IMR-90 (cell line): ENCODE results near the gene ASB13. TPM values are rescaled to one million over a fixed set of nuclear protein-coding genes. Genes with fewer than 3 reads are reported as not detected.
A peak's percentile ranks its signal among the peaks of the same experiment; 100 is the strongest.

Experiments
- ATAC-seq: fragments of 200-7000 bp; cut with Tn5 transposase; 2 replicates; pipeline ENCODE4 v1.9.1; 2020; ENCODE audit warnings: low read depth, mild to moderate bottlenecking, moderate library complexity
- BruUV-seq: library from RNA; stranded (reverse); fragments of 400-500 nt; replicated peaks from 2 replicates; lab custom pipeline; 2021; lab: Mats Ljungman, UMichigan
- CTCF ChIA-PET: fragments of 300-600 bp; formaldehyde crosslinking; extraction: SDS; loops from one replicate; lab custom pipeline; 2021; ENCODE audit warnings: antibody characterized with exemption; lab: Yijun Ruan, JAX
- POLR2A ChIA-PET: fragments of 300-600 bp; sonication (Branson Sonifier 250); formaldehyde crosslinking; loops from one replicate; lab custom pipeline; 2022; ENCODE audit warnings: antibody characterized with exemption; ENCODE audit not compliant: unreplicated experiment; lab: Charles Lee
- DNase-seq: peaks from one replicate; pipeline ENCODE4 v3.0.0; 2013
- H2AFZ ChIP-seq: replicated peaks from 2 replicates; pipeline ENCODE3; 2013; ENCODE audit warnings: low read length, mild to moderate bottlenecking; ENCODE audit not compliant: poor library complexity
- H2AK5ac ChIP-seq: 2 replicates; pipeline ENCODE4 v1.6.1; 2013; ENCODE audit warnings: low read depth, low read length, inconsistent platforms
- H2AK9ac ChIP-seq: replicated peaks from 2 replicates; pipeline ENCODE3; 2013; ENCODE audit warnings: mild to moderate bottlenecking, low read depth, low read length, moderate library complexity; ENCODE audit not compliant: poor library complexity
- H2BK120ac ChIP-seq: 2 replicates; pipeline ENCODE4 v1.6.1; 2013; ENCODE audit warnings: low read depth, low read length, inconsistent platforms
- H2BK15ac ChIP-seq: 3 replicates; pipeline ENCODE4 v1.6.1; 2013; ENCODE audit warnings: low read depth, low read length, inconsistent platforms
- H2BK20ac ChIP-seq: 2 replicates; pipeline ENCODE4 v1.6.1; 2013; ENCODE audit warnings: low read depth, mild to moderate bottlenecking, inconsistent platforms, low read length, moderate library complexity
- H2BK5ac ChIP-seq: 2 replicates; pipeline ENCODE4 v1.6.1; 2013; ENCODE audit warnings: mild to moderate bottlenecking, low read depth, low read length, inconsistent platforms; ENCODE audit not compliant: poor library complexity, severe bottlenecking
- H3K14ac ChIP-seq: replicated peaks from 2 replicates; pipeline ENCODE4 v1.6.1; 2013; ENCODE audit warnings: low read depth, low read length, inconsistent platforms
- H3K18ac ChIP-seq: 2 replicates; pipeline ENCODE4 v1.6.1; 2013; ENCODE audit warnings: low read depth, low read length, control low read depth
- H3K23ac ChIP-seq: 2 replicates; pipeline ENCODE4 v1.6.1; 2013; ENCODE audit warnings: low read depth, low read length, inconsistent platforms
- H3K27ac ChIP-seq: 2 replicates; pipeline ENCODE4 v1.5.1; 2013; ENCODE audit warnings: mild to moderate bottlenecking, control low read depth, low read length; ENCODE audit not compliant: insufficient read depth
- H3K27me3 ChIP-seq: 2 replicates; pipeline ENCODE4 v1.6.1; 2013; ENCODE audit warnings: low read length; ENCODE audit not compliant: control insufficient read depth, insufficient read depth
- H3K36me3 ChIP-seq: 2 replicates; pipeline ENCODE4 v1.6.1; 2013; ENCODE audit warnings: low read length, mixed read lengths; ENCODE audit not compliant: control insufficient read depth, insufficient read depth
- H3K4ac ChIP-seq: 2 replicates; pipeline ENCODE4 v1.6.1; 2013; ENCODE audit warnings: low read depth, low read length, inconsistent platforms
- H3K4me1 ChIP-seq: 2 replicates; pipeline ENCODE4 v1.6.1; 2013; ENCODE audit warnings: low read length, mixed read lengths; ENCODE audit not compliant: control insufficient read depth, insufficient read depth
- H3K4me2 ChIP-seq: 2 replicates; pipeline ENCODE4 v1.6.1; 2013; ENCODE audit warnings: low read depth, mild to moderate bottlenecking, control low read depth, low read length, moderate library complexity
- H3K4me3 ChIP-seq: 2 replicates; pipeline ENCODE4 v1.5.1; 2013; ENCODE audit warnings: low read depth, mild to moderate bottlenecking, control low read depth, low read length, moderate library complexity; ENCODE audit not compliant: insufficient read depth
- H3K56ac ChIP-seq: 2 replicates; pipeline ENCODE4 v1.6.1; 2013; ENCODE audit warnings: low read length, inconsistent platforms; ENCODE audit not compliant: insufficient read depth; ENCODE audit errors: extremely low read depth
- H3K79me1 ChIP-seq, 2 experiments: 2 replicates each; pipeline ENCODE4 v1.6.1; 2013; ENCODE audit warnings: low read length in 2 of 2, inconsistent platforms in 1 of 2, low read depth in 1 of 2
- H3K9ac ChIP-seq: 2 replicates; pipeline ENCODE4 v1.6.1; 2013; ENCODE audit warnings: low read depth, low read length, control low read depth
- H3K9me1 ChIP-seq: 2 replicates; pipeline ENCODE4 v1.6.1; 2013; ENCODE audit warnings: low read length, inconsistent platforms; ENCODE audit not compliant: insufficient read depth
- H3K9me3 ChIP-seq: 2 replicates; pipeline ENCODE4 v1.6.1; 2013; ENCODE audit warnings: low read length; ENCODE audit not compliant: control insufficient read depth, insufficient read depth
- H4K20me1 ChIP-seq: 2 replicates; pipeline ENCODE4 v1.6.1; 2013; ENCODE audit warnings: low read length, inconsistent platforms; ENCODE audit not compliant: insufficient read depth
- H4K5ac ChIP-seq: 2 replicates; pipeline ENCODE4 v1.6.1; 2013; ENCODE audit warnings: mild to moderate bottlenecking, low read depth, low read length, control low read depth
- H4K8ac ChIP-seq, 2 experiments: 2 replicates each; pipeline ENCODE4 v1.6.1; 2013; ENCODE audit warnings: low read depth in 2 of 2, low read length in 2 of 2, control low read depth in 1 of 2, inconsistent platforms in 1 of 2
- H4K91ac ChIP-seq: 2 replicates; pipeline ENCODE4 v1.6.1; 2013; ENCODE audit warnings: low read depth, low read length, inconsistent platforms; ENCODE audit not compliant: insufficient read depth
- BHLHE40 ChIP-seq: fragments of 150-350 bp; IDR thresholded peaks from 2 replicates; pipeline ENCODE4 v1.6.1; 2016; ENCODE audit warnings: mild to moderate bottlenecking, low read depth, low read length
- CEBPB ChIP-seq: IDR thresholded peaks from 2 replicates; pipeline ENCODE4 v1.6.1; 2012; ENCODE audit warnings: low read depth, low read length, improper control_type of control experiment
- CHD1 ChIP-seq: IDR thresholded peaks from 2 replicates; pipeline ENCODE4 v1.6.1; 2012; ENCODE audit warnings: low read depth, low read length, improper control_type of control experiment
- ELK1 ChIP-seq: fragments of 150-350 bp; IDR thresholded peaks from 2 replicates; pipeline ENCODE4 v1.6.1; 2016; ENCODE audit warnings: low read depth, mild to moderate bottlenecking, low read length, moderate library complexity, borderline replicate concordance
- FOS ChIP-seq: fragments of 150-350 bp; IDR thresholded peaks from 2 replicates; pipeline ENCODE4 v1.6.1; 2016; ENCODE audit warnings: low read depth, low read length
- MAFK ChIP-seq: IDR thresholded peaks from 2 replicates; pipeline ENCODE4 v1.6.1; 2012; ENCODE audit warnings: low read depth, low read length, improper control_type of control experiment
- MAZ ChIP-seq: IDR thresholded peaks from 2 replicates; pipeline ENCODE4 v1.6.1; 2012; ENCODE audit warnings: low read depth, mild to moderate bottlenecking, low read length, improper control_type of control experiment, moderate library complexity, borderline replicate concordance
- MXI1 ChIP-seq: IDR thresholded peaks from 2 replicates; pipeline ENCODE4 v1.6.1; 2012; ENCODE audit warnings: low read depth, mild to moderate bottlenecking, low read length, moderate library complexity, borderline replicate concordance
- NFE2L2 ChIP-seq: fragments of 150-350 bp; IDR thresholded peaks from 2 replicates; pipeline ENCODE4 v1.6.1; 2016; ENCODE audit warnings: low read depth, mild to moderate bottlenecking, low read length
- POLR2A ChIP-seq: IDR thresholded peaks from 2 replicates; pipeline ENCODE4 v1.6.1; 2012; ENCODE audit warnings: mild to moderate bottlenecking, low read depth, low read length
- RAD21 ChIP-seq: IDR thresholded peaks from 2 replicates; pipeline ENCODE4 v1.6.1; 2012; ENCODE audit warnings: low read length, improper control_type of control experiment
- RCOR1 ChIP-seq: IDR thresholded peaks from 2 replicates; pipeline ENCODE4 v1.6.1; 2012; ENCODE audit warnings: mild to moderate bottlenecking, low read length, improper control_type of control experiment; ENCODE audit not compliant: insufficient replicate concordance
- RFX5 ChIP-seq: IDR thresholded peaks from 2 replicates; pipeline ENCODE4 v1.8.0; 2012; ENCODE audit warnings: low read depth, mild to moderate bottlenecking, low read length, moderate library complexity
- SMC3 ChIP-seq: fragments of 150-350 bp; IDR thresholded peaks from 2 replicates; pipeline ENCODE4 v1.6.1; 2016; ENCODE audit warnings: low read depth, mild to moderate bottlenecking, antibody characterized with exemption, low read length, moderate library complexity
- USF2 ChIP-seq: fragments of 150-350 bp; IDR thresholded peaks from 2 replicates; pipeline ENCODE4 v1.6.1; 2017; ENCODE audit warnings: mild to moderate bottlenecking, antibody characterized with exemption, low read length, low read depth
- WGBS, 2 experiments: methylation state at CpG; one replicate each; pipeline versions ENCODE4 v1.1.5 to v1.1.7; 2013; ENCODE audit warnings: missing lambda C conversion rate in 2 of 2; ENCODE audit not compliant: insufficient read length in 1 of 2; ENCODE audit errors: extremely low coverage in 2 of 2; 5-methylcytosine and 5-hydroxymethylcytosine counted together
- dilution Hi-C: fragments of 300-500 bp; cut with HindIII; formaldehyde crosslinking; loops from one replicate; pipeline ENCODE4 v1.14.3; 2018; ENCODE audit warnings: low sequenced_read_pairs; ENCODE audit not compliant: unreplicated experiment
- in situ Hi-C: fragments of 300-500 bp; cut with MboI; formaldehyde crosslinking; loops from 3 replicates; pipeline ENCODE4 v1.14.3; 2019; ENCODE audit warnings: low sequenced_read_pairs, inconsistent platforms, mixed read lengths
- intact Hi-C: fragments of 100-400 bp; cut with micrococcal nuclease; formaldehyde crosslinking; loops from 2 replicates; pipeline ENCODE4 v1.10.0; 2022
- polyA plus RNA-seq, 3 experiments: library from polyadenylated mRNA; depleted of rRNA; stranded (reverse); fragments of >200 nt; gene quantifications; 2 replicates each; pipeline ENCODE4 v1.2.3, GENCODE V29; 2012; ENCODE audit warnings: low replicate concordance in 1 of 3
- total RNA-seq: library from RNA; depleted of rRNA; stranded (reverse); fragments of >200 nt; gene quantifications from 2 replicates; pipeline ENCODE4 v1.2.3, GENCODE V29; 2012

ASB13 gene
- total and polyA plus RNA-seq, 2 of the 4 experiments (the other 2 are of a cell fraction), result 4.6 to 6.3 TPM

- DNase-seq (no peak), ATAC-seq (no peak)
- CTCF ChIA-PET, result interaction anchor here (0.6 kb wide), 1 partner anchor 206 kb away, joined by 3 read pairs; no protein-coding TSS in a partner anchor
- Histone ChIP-seq H4K5ac (no peak overlapping the region), H2BK120ac (no peak overlapping the region), H2AK5ac (no peak overlapping the region), H3K9me1 (no peaks in the 10 kb centered on the region), H4K91ac (no peak overlapping the region), H2AFZ (no peak overlapping the region), H3K23ac (no peak overlapping the region), H3K18ac (no peak overlapping the region), H3K56ac (no peak overlapping the region), H2BK15ac (no peak overlapping the region), H3K36me3 (peaks cover 19% of the 10 kb centered on the region; the same call in 1 of the 2 replicates), H3K4me2 (no peak overlapping the region), H3K4me1 (no peaks in the 10 kb centered on the region), H4K20me1 (no peaks in the 10 kb centered on the region), H3K27me3 (no peaks in the 10 kb centered on the region), H4K8ac (no peak overlapping the region), H2BK5ac (no peak overlapping the region), H3K4me3 (no peak overlapping the region), H3K14ac (no peak overlapping the region), H3K79me1 (peaks cover 0 to 5% of the 10 kb centered on the region in 2 experiments; a peak in 1 of 4 replicates), H3K9me3 (no peaks in the 10 kb centered on the region), H3K9ac (no peak overlapping the region), H2AK9ac (peak overlapping the region; percentile 28), H3K4ac (no peak overlapping the region), H2BK20ac (no peak overlapping the region), H3K27ac (no peak overlapping the region)
- POLR2A ChIA-PET, result no interaction called here
- 87% methylated on average over 14 of the region's 20 CpGs; no CpG with 5 or more reads in 1 of the 2 experiments for WGBS, 2 experiments
- intact Hi-C loops, result no loop called here
- dilution Hi-C loops, result no loop called here
- in situ Hi-C loops, result no loop called here
- no TSS peak for BruUV-seq
- TF ChIP-seq CEBPB (no peak), CHD1 (no peak), FOS (no peak), POLR2A (no peak), SMC3 (no peak), USF2 (no peak), MAZ (no peak), BHLHE40 (no peak), RFX5 (no peak), RAD21 (no peak), NFE2L2 (no peak), RCOR1 (no peak), ELK1 (no peak), MAFK (no peak), MXI1 (no peak)
Measured at GRCh38 chr10:5650664-5651387, 15.6 kb downstream of the ASB13 start.
